H1 (cell line): ENCODE measurements around the gene TRPC4. TPM values are rescaled to one million over a fixed set of nuclear protein-coding genes. Genes with fewer than 3 reads are reported as not detected.

Experiments used
- CTCF ChIA-PET: fragments of 300-600 bp; sonication (Branson Sonifier 250); formaldehyde crosslinking; loops from one replicate; lab custom pipeline; 2021; ENCODE audit not compliant: partially characterized antibody; lab: Charles Lee
- POLR2A ChIA-PET: fragments of 300-600 bp; sonication (Branson Sonifier 250); formaldehyde crosslinking; loops from one replicate; lab custom pipeline; 2021; ENCODE audit warnings: inconsistent platforms; ENCODE audit not compliant: partially characterized antibody; lab: Charles Lee
- DNase-seq, 2 experiments: peaks; one replicate each; pipeline versions ENCODE4 v3.0.0 to v3.0.0-alpha.2; 2010 to 2022; ENCODE audit warnings: low spot score in 2 of 2, low read depth in 1 of 2, mixed read lengths in 1 of 2
- FAIRE-seq: peaks from 2 replicates; lab custom pipeline; 2011; peaks lifted over from hg19 to GRCh38; lab: Jason Lieb, UNC
- H2AFZ ChIP-seq: 2 replicates; pipeline ENCODE4 v1.8.1; 2012; ENCODE audit warnings: low read length, inconsistent platforms
- H2AK5ac ChIP-seq: 2 replicates; pipeline ENCODE4 v1.6.1; 2013; ENCODE audit warnings: low read depth, low read length
- H2BK120ac ChIP-seq: replicated peaks from 2 replicates; pipeline ENCODE3; 2013; ENCODE audit warnings: low read depth, low read length, inconsistent platforms
- H2BK12ac ChIP-seq: 2 replicates; pipeline ENCODE4 v1.6.1; 2013; ENCODE audit warnings: low read depth, low read length
- H2BK15ac ChIP-seq: 2 replicates; pipeline ENCODE4 v1.6.1; 2013; ENCODE audit warnings: low read length
- H2BK20ac ChIP-seq: 2 replicates; pipeline ENCODE4 v1.6.1; 2013; ENCODE audit warnings: low read length
- H2BK5ac ChIP-seq: 2 replicates; pipeline ENCODE4 v1.6.1; 2013; ENCODE audit warnings: low read depth, low read length
- H3K14ac ChIP-seq: 2 replicates; pipeline ENCODE4 v1.6.1; 2013; ENCODE audit warnings: inconsistent platforms; ENCODE audit not compliant: insufficient read length
- H3K18ac ChIP-seq: 2 replicates; pipeline ENCODE4 v1.6.1; 2013; ENCODE audit warnings: low read length; ENCODE audit errors: extremely low read depth
- H3K23ac ChIP-seq: 2 replicates; pipeline ENCODE4 v1.6.1; 2013; ENCODE audit warnings: inconsistent platforms; ENCODE audit not compliant: insufficient read length
- H3K23me2 ChIP-seq: 2 replicates; pipeline ENCODE4 v1.6.1; 2013; ENCODE audit warnings: low read depth, low read length
- H3K27ac ChIP-seq: 2 replicates; pipeline ENCODE4 v1.6.1; 2011; ENCODE audit warnings: low read depth, low read length, inconsistent platforms
- H3K27me3 ChIP-seq, 4 experiments: replicated peaks in 1 of 4; 1 replicate in 1 of 4; 2 replicates in 3 of 4; pipeline versions ENCODE4 v1.6.1 to v1.8.1; 2011 to 2013; ENCODE audit warnings: low read length in 3 of 4, mild to moderate bottlenecking in 3 of 4, inconsistent platforms in 2 of 4, mixed read lengths in 2 of 4, moderate library complexity in 1 of 4; ENCODE audit not compliant: control insufficient read depth in 3 of 4, insufficient read depth in 3 of 4; ENCODE audit errors: extremely low read depth in 1 of 4
- H3K36me3 ChIP-seq, 4 experiments: 2 replicates each; pipeline versions ENCODE4 v1.6.1 to v1.8.1; 2011 to 2013; ENCODE audit warnings: mild to moderate bottlenecking in 4 of 4, low read length in 3 of 4, moderate library complexity in 2 of 4, control low read depth in 1 of 4, inconsistent platforms in 1 of 4; ENCODE audit not compliant: insufficient read depth in 4 of 4, control insufficient read depth in 2 of 4
- H3K4ac ChIP-seq: replicated peaks from 2 replicates; pipeline ENCODE3; 2013; ENCODE audit warnings: low read length, low read depth, mixed read lengths, inconsistent platforms; ENCODE audit not compliant: insufficient read length
- H3K4me1 ChIP-seq, 4 experiments: replicated peaks in 1 of 4; 1 replicate in 1 of 4; 2 replicates in 3 of 4; pipeline versions ENCODE4 v1.6.1 to v1.8.1; 2011 to 2013; ENCODE audit warnings: low read length in 3 of 4, inconsistent platforms in 2 of 4, mixed read lengths in 1 of 4; ENCODE audit not compliant: insufficient read depth in 4 of 4, control insufficient read depth in 3 of 4
- H3K4me2 ChIP-seq, 2 experiments: 2 replicates each; pipeline versions ENCODE4 v1.6.1 to v1.8.1; 2011 to 2013; ENCODE audit warnings: low read depth in 2 of 2, low read length in 2 of 2, control low read depth in 1 of 2, inconsistent platforms in 1 of 2, mild to moderate bottlenecking in 1 of 2; ENCODE audit not compliant: insufficient read depth in 1 of 2
- H3K4me3 ChIP-seq, 4 experiments: fragments of 200-600, 300-600 bp in 1 of 4; sonication (generic), shearing (Covaris generic), sonication (Bioruptor Twin) in 1 of 4; 2 replicates each; pipeline versions ENCODE4 v1.5.1 to v1.8.1; 2011 to 2016; ENCODE audit warnings: low read length in 4 of 4, low read depth in 3 of 4, control low read depth in 2 of 4, inconsistent platforms in 2 of 4, mild to moderate bottlenecking in 2 of 4, mixed read lengths in 1 of 4, moderate library complexity in 1 of 4; ENCODE audit not compliant: insufficient read depth in 2 of 4; ENCODE audit errors: extremely low read depth in 1 of 4
- H3K56ac ChIP-seq: replicated peaks from 2 replicates; pipeline ENCODE3; 2013; ENCODE audit warnings: low read depth, mild to moderate bottlenecking, mixed read lengths, low read length, inconsistent platforms; ENCODE audit not compliant: insufficient read length
- H3K79me1 ChIP-seq: 2 replicates; pipeline ENCODE4 v1.6.1; 2013; ENCODE audit warnings: low read depth, low read length, control low read depth
- H3K79me2 ChIP-seq, 2 experiments: 2 replicates each; pipeline versions ENCODE4 v1.6.1 to v1.8.1; 2012 to 2013; ENCODE audit warnings: low read length in 2 of 2, mild to moderate bottlenecking in 2 of 2, inconsistent platforms in 1 of 2; ENCODE audit not compliant: insufficient read depth in 2 of 2, control insufficient read depth in 1 of 2
- H3K9ac ChIP-seq, 4 experiments: replicated peaks in 1 of 4; 1 replicate in 1 of 4; 2 replicates in 3 of 4; pipeline versions ENCODE4 v1.6.1 to v1.8.1; 2011 to 2013; ENCODE audit warnings: low read depth in 3 of 4, low read length in 3 of 4, control low read depth in 2 of 4, mild to moderate bottlenecking in 2 of 4, moderate library complexity in 2 of 4, inconsistent platforms in 1 of 4; ENCODE audit errors: extremely low read depth in 1 of 4
- H3K9me3 ChIP-seq, 2 experiments: 2 replicates each; pipeline versions ENCODE4 v1.6.1 to v1.8.1; 2012 to 2013; ENCODE audit warnings: mild to moderate bottlenecking in 2 of 2, moderate library complexity in 2 of 2, control low read depth in 1 of 2, inconsistent platforms in 1 of 2, low read depth in 1 of 2, low read length in 1 of 2, mixed read lengths in 1 of 2; ENCODE audit not compliant: insufficient read depth in 2 of 2
- H4K20me1 ChIP-seq, 2 experiments: replicated peaks in 1 of 2; 2 replicates each; pipeline versions ENCODE3 to v1.8.1; 2011 to 2013; ENCODE audit warnings: inconsistent platforms in 2 of 2, low read length in 2 of 2, mild to moderate bottlenecking in 1 of 2; ENCODE audit not compliant: insufficient read depth in 2 of 2, control insufficient read depth in 1 of 2
- H4K5ac ChIP-seq: 2 replicates; pipeline ENCODE4 v1.6.1; 2013; ENCODE audit warnings: low read length, low read depth, mixed read lengths, inconsistent platforms; ENCODE audit not compliant: insufficient read length
- H4K8ac ChIP-seq: 2 replicates; pipeline ENCODE4 v1.8.0; 2013; ENCODE audit warnings: mild to moderate bottlenecking, moderate library complexity, low read length, inconsistent platforms; ENCODE audit not compliant: insufficient read depth; ENCODE audit errors: extremely low read depth
- H4K91ac ChIP-seq: replicated peaks from 2 replicates; pipeline ENCODE3; 2013; ENCODE audit warnings: low read length, mixed read lengths, inconsistent platforms; ENCODE audit not compliant: insufficient read length
- CEBPB ChIP-seq: IDR thresholded peaks from 2 replicates; pipeline ENCODE4 v1.6.1; 2012; ENCODE audit warnings: low read depth, low read length
- CHD1 ChIP-seq: IDR thresholded peaks from 2 replicates; pipeline ENCODE4 v1.6.1; 2012; ENCODE audit warnings: low read depth, low read length, improper control_type of control experiment
- CHD2 ChIP-seq: IDR thresholded peaks from 2 replicates; pipeline ENCODE4 v1.6.1; 2012; ENCODE audit warnings: low read length, improper control_type of control experiment
- FOSL1 ChIP-seq: IDR thresholded peaks from 2 replicates; pipeline ENCODE4 v1.6.1; 2011; ENCODE audit warnings: mild to moderate bottlenecking, low read depth, low read length, moderate library complexity; ENCODE audit not compliant: insufficient read depth
- NRF1 ChIP-seq: IDR thresholded peaks from 2 replicates; pipeline ENCODE4 v1.6.1; 2011; ENCODE audit warnings: mild to moderate bottlenecking, low read depth, low read length, improper control_type of control experiment
- RFX5 ChIP-seq: IDR thresholded peaks from 2 replicates; pipeline ENCODE4 v1.6.1; 2011; ENCODE audit warnings: low read depth, low read length, improper control_type of control experiment, borderline replicate concordance
- SIN3A ChIP-seq, 2 experiments: IDR thresholded peaks in 1 of 2; conservative IDR thresholded peaks in 1 of 2; 2 replicates each; pipeline ENCODE4 v1.6.1; 2011 to 2012; ENCODE audit warnings: low read length in 2 of 2, improper control_type of control experiment in 1 of 2, low read depth in 1 of 2, mild to moderate bottlenecking in 1 of 2
- SP4 ChIP-seq: IDR thresholded peaks from 2 replicates; pipeline ENCODE4 v1.6.1; 2012; ENCODE audit warnings: low read length, inconsistent platforms
- TAF1 ChIP-seq: IDR thresholded peaks from 2 replicates; pipeline ENCODE4 v1.6.1; 2011; ENCODE audit warnings: mild to moderate bottlenecking, low read depth, low read length
- YY1 ChIP-seq: IDR thresholded peaks from 2 replicates; pipeline ENCODE4 v1.6.1; 2011; ENCODE audit warnings: low read depth, mild to moderate bottlenecking, low read length
- ZNF274 ChIP-seq: IDR thresholded peaks from 2 replicates; pipeline ENCODE4 v1.7.0; 2012; ENCODE audit warnings: low read length, borderline replicate concordance; ENCODE audit errors: extremely low read depth
- WGBS, 2 experiments: shearing (Covaris generic) in 1 of 2; methylation state at CpG; one replicate each; pipeline versions ENCODE4 v1.1.6 to v1.1.7; 2013 to 2015; ENCODE audit warnings: low lambda C conversion rate in 2 of 2, mixed read lengths in 2 of 2, inconsistent platforms in 1 of 2, low coverage in 1 of 2, missing lambda C conversion rate in 1 of 2; ENCODE audit not compliant: insufficient replicate concordance in 2 of 2, insufficient coverage in 1 of 2, insufficient read length in 1 of 2; ENCODE audit errors: extremely low coverage in 1 of 2, missing lambda C conversion rate in 1 of 2; 5-methylcytosine and 5-hydroxymethylcytosine counted together
- polyA plus RNA-seq, 7 experiments: library from polyadenylated mRNA; depleted of rRNA in 3 of 7; stranded (reverse) in 5 of 7; unstranded in 2 of 7; fragments of >200 nt in 5 of 7; fragments of 200-250 nt in 2 of 7; gene quantifications; 1 replicate in 5 of 7; 2 replicates in 1 of 7; 4 replicates in 1 of 7; pipeline versions ENCODE4 v1.2.1 to v1.2.3, GENCODE V29; 2011 to 2013; ENCODE audit warnings: missing spikeins in 2 of 7, mixed read lengths in 2 of 7
- total RNA-seq: library from RNA; stranded (reverse); fragmentation: NEBNext Ultra II Directional; extraction: Animal tissue kit (Norgen Biotek cat#: 25700); gene quantifications from 2 replicates; pipeline ENCODE4 v1.2.1, GENCODE V29; 2021
- TF ChIP-seq, protein P1 (sequence below): IDR thresholded peaks from 2 replicates; pipeline ENCODE4 v1.6.1; 2011; ENCODE audit warnings: low read length, improper control_type of control experiment
- TF ChIP-seq, protein P2 (sequence below): IDR thresholded peaks from 2 replicates; pipeline ENCODE4 v1.6.1; 2012; ENCODE audit warnings: low read length, inconsistent platforms

The TRPC4 gene
- total and polyA plus RNA-seq, 2 of the 8 experiments (the other 6 are each of a cell fraction or from before 2014, with no cell fraction given), result 12.3 to 14.7 TPM

GRCh38 chr13:37682496-37682895, 187.1 kb downstream of the TRPC4 start:
- POLR2A ChIA-PET, result no interaction called here
- no peak for TF ChIP-seq SIN3A (conservative IDR thresholded peaks at IDR 0.05 in 1 of 2, IDR thresholded peaks at IDR 0.05 in 1 of 2; ENCODE audit: low read depth in 1 of 2, low read length in 2 of 2)
- TF ChIP-seq, protein P1, sequence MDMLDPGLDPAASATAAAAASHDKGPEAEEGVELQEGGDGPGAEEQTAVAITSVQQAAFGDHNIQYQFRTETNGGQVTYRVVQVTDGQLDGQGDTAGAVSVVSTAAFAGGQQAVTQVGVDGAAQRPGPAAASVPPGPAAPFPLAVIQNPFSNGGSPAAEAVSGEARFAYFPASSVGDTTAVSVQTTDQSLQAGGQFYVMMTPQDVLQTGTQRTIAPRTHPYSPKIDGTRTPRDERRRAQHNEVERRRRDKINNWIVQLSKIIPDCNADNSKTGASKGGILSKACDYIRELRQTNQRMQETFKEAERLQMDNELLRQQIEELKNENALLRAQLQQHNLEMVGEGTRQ, result no peak
- TF ChIP-seq, protein P2, sequence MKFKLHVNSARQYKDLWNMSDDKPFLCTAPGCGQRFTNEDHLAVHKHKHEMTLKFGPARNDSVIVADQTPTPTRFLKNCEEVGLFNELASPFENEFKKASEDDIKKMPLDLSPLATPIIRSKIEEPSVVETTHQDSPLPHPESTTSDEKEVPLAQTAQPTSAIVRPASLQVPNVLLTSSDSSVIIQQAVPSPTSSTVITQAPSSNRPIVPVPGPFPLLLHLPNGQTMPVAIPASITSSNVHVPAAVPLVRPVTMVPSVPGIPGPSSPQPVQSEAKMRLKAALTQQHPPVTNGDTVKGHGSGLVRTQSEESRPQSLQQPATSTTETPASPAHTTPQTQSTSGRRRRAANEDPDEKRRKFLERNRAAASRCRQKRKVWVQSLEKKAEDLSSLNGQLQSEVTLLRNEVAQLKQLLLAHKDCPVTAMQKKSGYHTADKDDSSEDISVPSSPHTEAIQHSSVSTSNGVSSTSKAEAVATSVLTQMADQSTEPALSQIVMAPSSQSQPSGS, result no peak
- TF ChIP-seq NRF1, result no peak
- no peak for TF ChIP-seq RFX5
- TF ChIP-seq CHD1, result no peak
- TF ChIP-seq CHD2, result no peak
- TF ChIP-seq YY1, result no peak
- no peak for TF ChIP-seq FOSL1
- no peak for TF ChIP-seq TAF1
- no peak for TF ChIP-seq SP4
- no peak for TF ChIP-seq CEBPB
- TF ChIP-seq ZNF274, result no peak

More at GRCh38 chr13:37682496-37682895, 187.1 kb downstream of the TRPC4 start:
- no peak overlapping the region for H3K4me2 ChIP-seq
- no peak overlapping the region for H4K8ac ChIP-seq
- no peak overlapping the region for H2AK5ac ChIP-seq
- H3K4me1 ChIP-seq, result peaks cover 0 to 6% (median 0%) of the 10 kb centered on the region in 4 experiments; a peak in 2 of 7 replicates
- H3K9me3 ChIP-seq, result no peaks in the 10 kb centered on the region
- H3K14ac ChIP-seq, result no peak overlapping the region
- DNase-seq (no peak), FAIRE-seq (no peak)
- H4K20me1 ChIP-seq, result no peaks in the 10 kb centered on the region
- H3K79me2 ChIP-seq, result no peaks in the 10 kb centered on the region
- H2BK20ac ChIP-seq, result no peak overlapping the region
- no peak overlapping the region for H3K56ac ChIP-seq
- H3K23me2 ChIP-seq, result no peaks in the 10 kb centered on the region
- H2BK120ac ChIP-seq, result no peak overlapping the region
- H3K27ac ChIP-seq, result no peak overlapping the region
- H2BK12ac ChIP-seq, result no peak overlapping the region
- H3K9ac ChIP-seq, result no peak overlapping the region
- H3K4ac ChIP-seq, result no peak overlapping the region
- no peak overlapping the region for H3K18ac ChIP-seq
- H3K36me3 ChIP-seq, result no peaks in the 10 kb centered on the region
- CTCF ChIA-PET, result no interaction called here
- 91% methylated on average over 3 of the region's 3 CpGs; no CpG with 5 or more reads in 1 of the 2 experiments for WGBS, 2 experiments
- H3K23ac ChIP-seq, result no peak overlapping the region
- H2AFZ ChIP-seq, result no peak overlapping the region
- H2BK15ac ChIP-seq, result no peak overlapping the region
- H3K79me1 ChIP-seq, result no peaks in the 10 kb centered on the region
- H4K91ac ChIP-seq, result no peak overlapping the region
- no peak overlapping the region for H4K5ac ChIP-seq
- H3K4me3 ChIP-seq, result no peak overlapping the region
- peaks cover 0 to 1% (median 0%) of the 10 kb centered on the region in 4 experiments; a peak in 1 of 7 replicates for H3K27me3 ChIP-seq
- no peak overlapping the region for H2BK5ac ChIP-seq
